ENCODE results near the gene GGTLC2. TPM values are rescaled to one million over a fixed set of nuclear protein-coding genes. Genes with fewer than 3 reads are reported as not detected.
"Not testable (repeated sequence)": the region's sequence is repeated elsewhere in the genome, so short reads cannot be mapped to it uniquely, and the experiment has no call there.

Gene GGTLC2
- total RNA-seq (not detected), polyA plus RNA-seq (not detected)

DNA sequence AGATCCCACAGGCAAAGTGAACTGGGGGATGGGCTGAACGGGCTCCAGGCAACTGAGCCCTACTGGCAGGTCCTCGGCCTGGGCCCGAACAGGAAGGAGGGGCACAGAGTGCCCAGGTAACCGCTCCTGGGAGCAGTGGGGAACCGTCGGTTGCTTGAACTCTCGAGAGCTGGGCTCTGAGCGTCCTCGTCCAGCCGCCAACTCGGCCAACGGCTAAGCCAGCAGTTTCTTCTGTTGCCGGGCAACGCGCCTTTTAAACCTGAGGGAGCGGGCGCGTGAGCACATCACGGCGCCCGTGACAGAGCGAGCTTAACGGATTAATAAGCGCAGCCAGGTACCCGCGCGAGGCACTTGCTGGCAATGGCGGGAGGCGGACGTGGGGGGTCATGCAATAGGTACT is at the start of gene GGTLC2:
Gene GGTLC2 (plus strand): TSS at position 301 of the 400 bp plus-strand sequence. CDS start 1,732 bp downstream, outside the sequence.
- WGBS, 2 donors = 80% methylated on average over 1 of the region's 30 CpGs; no CpG with 5 or more reads in 1 of the 2 donors
- ATAC-seq; H3K9me3 ChIP-seq; H3K4me3 ChIP-seq; H3K4me1 ChIP-seq; FAIRE-seq; H3K27me3 ChIP-seq; H3K27ac ChIP-seq; DNase-seq; H3K36me3 ChIP-seq; intact Hi-C loops (cut with DNase I): not testable (repeated sequence)

DNA sequence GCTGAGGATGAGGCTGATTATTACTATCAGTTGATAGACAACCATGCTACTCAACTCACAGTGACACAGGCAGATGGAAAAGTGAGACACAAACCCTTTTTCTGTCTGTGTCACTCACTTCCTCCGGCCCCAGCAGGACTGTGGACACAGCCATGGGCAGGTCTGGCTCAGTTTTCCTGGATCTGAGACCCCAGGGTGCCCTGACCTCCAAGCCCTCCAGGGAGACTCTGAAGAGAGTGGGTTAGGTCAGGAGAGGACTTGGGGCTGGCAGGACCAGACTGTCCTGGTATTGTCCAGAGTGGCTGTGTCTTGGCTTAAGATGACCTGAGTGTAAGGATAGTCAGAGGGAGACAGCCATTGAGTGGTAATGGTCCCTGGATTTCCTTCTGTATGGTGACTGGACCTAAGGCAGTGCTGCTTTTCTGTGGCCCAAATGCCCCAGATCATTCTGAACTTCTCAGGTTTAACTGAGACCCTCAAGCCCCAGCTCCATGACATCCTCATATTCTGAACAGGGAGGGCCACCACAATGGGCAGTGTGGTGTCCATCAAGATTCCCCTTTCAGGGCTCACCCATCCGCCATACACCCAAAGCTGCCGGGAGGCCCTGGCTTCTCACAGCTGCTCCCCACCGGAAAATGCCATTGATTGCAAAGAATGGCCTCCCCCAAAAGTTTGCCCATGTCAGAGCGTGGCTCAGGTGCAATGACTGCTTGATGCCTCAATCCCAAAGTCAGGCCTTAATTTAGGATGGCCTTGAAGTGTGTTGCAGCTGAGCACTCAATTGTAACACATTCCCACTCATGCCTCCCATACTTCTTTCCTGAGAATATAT is 49.2 kb upstream of the GGTLC2 start:
- intact Hi-C loops (cut with DNase I) = loop anchor here in 1 of 3 donors (10.0 kb wide), 1 partner anchor 290 kb away; the partner anchor contains the start of gene IGLL5
- Histone ChIP-seq H3K4me3 (no peak overlapping the region), H3K9me3 (no peaks in the 10 kb centered on the region), H3K4me1 (no peaks in the 10 kb centered on the region), H3K36me3 (no peaks in the 10 kb centered on the region), H3K27me3 (no peaks in the 10 kb centered on the region), H3K27ac (no peak overlapping the region)
- 46 to 80% methylated on average over 5 of the region's 5 CpGs for WGBS, 2 donors
- TF ChIP-seq, protein P1, sequence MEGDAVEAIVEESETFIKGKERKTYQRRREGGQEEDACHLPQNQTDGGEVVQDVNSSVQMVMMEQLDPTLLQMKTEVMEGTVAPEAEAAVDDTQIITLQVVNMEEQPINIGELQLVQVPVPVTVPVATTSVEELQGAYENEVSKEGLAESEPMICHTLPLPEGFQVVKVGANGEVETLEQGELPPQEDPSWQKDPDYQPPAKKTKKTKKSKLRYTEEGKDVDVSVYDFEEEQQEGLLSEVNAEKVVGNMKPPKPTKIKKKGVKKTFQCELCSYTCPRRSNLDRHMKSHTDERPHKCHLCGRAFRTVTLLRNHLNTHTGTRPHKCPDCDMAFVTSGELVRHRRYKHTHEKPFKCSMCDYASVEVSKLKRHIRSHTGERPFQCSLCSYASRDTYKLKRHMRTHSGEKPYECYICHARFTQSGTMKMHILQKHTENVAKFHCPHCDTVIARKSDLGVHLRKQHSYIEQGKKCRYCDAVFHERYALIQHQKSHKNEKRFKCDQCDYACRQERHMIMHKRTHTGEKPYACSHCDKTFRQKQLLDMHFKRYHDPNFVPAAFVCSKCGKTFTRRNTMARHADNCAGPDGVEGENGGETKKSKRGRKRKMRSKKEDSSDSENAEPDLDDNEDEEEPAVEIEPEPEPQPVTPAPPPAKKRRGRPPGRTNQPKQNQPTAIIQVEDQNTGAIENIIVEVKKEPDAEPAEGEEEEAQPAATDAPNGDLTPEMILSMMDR (IDR thresholded peaks at IDR 0.05) = no peak
- FAIRE-seq (no peak), DNase-seq (no peak), ATAC-seq (no peak)

DNA sequence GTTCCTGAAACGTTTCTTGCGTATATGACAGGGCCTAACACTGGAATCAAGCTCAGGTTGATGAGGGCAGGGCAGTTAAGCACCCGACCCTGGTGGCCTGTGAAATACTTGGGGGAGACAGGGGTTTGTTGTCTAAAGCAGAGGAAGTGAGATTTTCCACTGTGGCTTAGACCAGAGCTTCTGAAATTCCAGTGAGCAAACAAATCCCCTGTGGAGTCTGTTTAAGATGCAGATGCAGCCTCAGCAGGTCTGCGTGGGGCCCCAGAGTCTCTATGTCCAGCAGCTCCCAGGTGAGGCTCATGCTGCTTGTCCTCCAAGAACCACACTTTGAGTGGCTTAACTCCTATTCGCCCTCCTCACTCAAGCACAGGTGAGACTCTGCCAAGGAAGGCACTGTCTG is 46.3 kb upstream of the GGTLC2 start:
- H3K9me3 ChIP-seq = no peaks in the 10 kb centered on the region
- FAIRE-seq (no peak), ATAC-seq (no peak), DNase-seq (no peak)
- H3K27ac ChIP-seq = no peak overlapping the region
- 52 to 54% methylated on average over 5 of the region's 5 CpGs for WGBS, 2 donors
- intact Hi-C loops (cut with DNase I) = loop anchor here in 1 of 3 donors (10.0 kb wide), 1 partner anchor 287 kb away; the partner anchor contains the start of gene IGLL5
- no peaks in the 10 kb centered on the region for H3K36me3 ChIP-seq
- H3K4me3 ChIP-seq = no peak overlapping the region
- TF ChIP-seq, protein P1 (IDR thresholded peaks at IDR 0.05) = no peak
- H3K4me1 ChIP-seq = no peaks in the 10 kb centered on the region
- H3K27me3 ChIP-seq = no peaks in the 10 kb centered on the region

DNA sequence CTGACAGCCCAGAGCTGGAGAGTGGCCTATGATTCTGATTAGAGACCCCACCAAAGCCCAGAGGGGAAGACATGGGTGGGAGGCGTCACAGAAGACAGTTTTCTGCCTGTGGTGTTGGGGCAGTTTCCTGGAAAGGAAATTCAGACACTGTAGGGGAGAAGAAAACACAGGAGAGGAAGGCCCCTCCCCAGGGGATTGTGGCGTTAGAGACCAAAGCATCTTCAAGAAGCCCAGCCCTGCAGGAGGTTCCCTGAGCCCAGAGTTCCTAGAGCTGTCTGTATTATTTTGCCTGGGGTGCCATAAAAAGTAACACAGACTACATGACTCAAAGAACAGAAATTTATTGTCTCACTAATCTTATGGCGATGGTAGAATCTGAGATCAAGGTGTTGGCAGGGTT is 45.2 kb upstream of the GGTLC2 start:
- H3K9me3 ChIP-seq = no peaks in the 10 kb centered on the region
- no peaks in the 10 kb centered on the region for H3K4me1 ChIP-seq
- H3K27me3 ChIP-seq = no peaks in the 10 kb centered on the region
- ATAC-seq (no peak), DNase-seq (no peak), FAIRE-seq (no peak)
- no peaks in the 10 kb centered on the region for H3K36me3 ChIP-seq
- intact Hi-C loops (cut with DNase I) = loop anchor here in 1 of 3 donors (10.0 kb wide), 1 partner anchor 286 kb away; the partner anchor contains the start of gene IGLL5
- no peak overlapping the region for H3K27ac ChIP-seq
- WGBS, 2 donors = 68 to 74% methylated on average over 3 of the region's 3 CpGs
- TF ChIP-seq, protein P1 (IDR thresholded peaks at IDR 0.05) = no peak
- H3K4me3 ChIP-seq = no peak overlapping the region

DNA sequence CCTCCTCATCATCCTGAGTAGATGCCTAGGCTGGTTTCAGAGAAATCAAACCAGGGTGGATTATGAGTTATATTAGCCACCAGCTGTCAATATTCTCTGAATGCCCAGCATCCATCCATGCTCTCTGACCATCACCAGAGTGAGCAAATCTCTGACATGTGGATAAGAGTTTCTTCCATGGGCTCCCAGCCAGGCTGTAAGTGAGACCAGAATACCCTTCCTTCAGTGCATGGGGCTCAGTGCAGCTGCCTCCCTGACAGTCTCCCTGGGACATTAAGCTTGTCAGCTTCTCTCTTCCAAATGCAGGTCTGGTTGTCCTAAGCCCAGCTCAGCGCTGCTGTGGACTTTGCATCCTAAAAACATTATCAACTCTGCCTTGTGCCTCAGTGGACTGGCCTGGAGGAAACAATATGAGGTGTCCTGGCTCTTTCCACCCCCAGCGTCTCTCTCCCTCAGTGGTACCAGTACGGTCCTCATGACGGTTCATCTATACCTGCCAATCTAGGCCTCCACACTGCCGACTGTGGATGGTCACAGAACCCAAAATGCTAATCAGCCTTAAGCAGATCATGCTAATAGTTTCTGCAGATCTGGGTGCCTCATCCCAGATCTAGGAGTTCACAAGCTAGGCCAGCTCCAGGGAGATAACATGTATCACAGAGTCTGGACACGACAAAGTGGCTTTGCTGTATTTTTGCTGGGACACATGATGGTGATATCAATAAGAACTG is 43.7 kb upstream of the GGTLC2 start:
- ATAC-seq (no peak), DNase-seq (no peak), FAIRE-seq (no peak)
- no peak overlapping the region for H3K4me3 ChIP-seq
- H3K9me3 ChIP-seq = no peaks in the 10 kb centered on the region
- H3K27me3 ChIP-seq = no peaks in the 10 kb centered on the region
- intact Hi-C loops (cut with DNase I) = no loop called here
- TF ChIP-seq, protein P1 (IDR thresholded peaks at IDR 0.05) = no peak
- no peaks in the 10 kb centered on the region for H3K4me1 ChIP-seq
- no peak overlapping the region for H3K27ac ChIP-seq
- no peaks in the 10 kb centered on the region for H3K36me3 ChIP-seq
- WGBS, 2 donors = 80 to 86% methylated on average over 6 of the region's 6 CpGs
